ENCODE results near the gene ANKRD44.

Gene ANKRD44

GRCh38 chr2:197339496-197340220, 29.1 kb upstream of the ANKRD44 start:
- ChIA-PET CTCF (no interaction called here), POLR2A (no interaction called here)
- TF ChIP-seq CTCF (IDR thresholded peaks at IDR 0.05; ENCODE audit: control extremely low read depth, extremely low read depth, low read depth, missing control alignments) = no peak
- no peak for DNase-seq (ENCODE audit: extremely low spot score)

- ChIA-PET CTCF (no interaction called here), POLR2A (no interaction called here)
- DNase-seq (ENCODE audit: extremely low spot score) = no peak
- no peak for TF ChIP-seq CTCF (IDR thresholded peaks at IDR 0.05; ENCODE audit: control extremely low read depth, extremely low read depth, low read depth, missing control alignments)
Measured at GRCh38 chr2:197339016-197339415, 28.4 kb upstream of the ANKRD44 start.

- TF ChIP-seq CTCF (IDR thresholded peaks at IDR 0.05; ENCODE audit: control extremely low read depth, extremely low read depth, low read depth, missing control alignments) = no peak
- ChIA-PET CTCF (interaction anchor here (3.6 kb wide), 1 partner anchor 13 kb away, joined by 11 read pairs; no protein-coding TSS in a partner anchor), POLR2A (interaction anchor here (0.7 kb wide), 1 partner anchor 248 kb away, joined by 3 read pairs; no protein-coding TSS in a partner anchor)
- DNase-seq (ENCODE audit: extremely low spot score) = no peak
Measured at GRCh38 chr2:197332641-197333040, 22.1 kb upstream of the ANKRD44 start.

GRCh38 chr2:197328461-197328860, 17.9 kb upstream of the ANKRD44 start:
- DNase-seq (ENCODE audit: extremely low spot score) = no peak
- ChIA-PET POLR2A (no interaction called here), CTCF (interaction anchor here (0.7 to 2.1 kb wide), 8 partner anchors 17 to 317 kb away, joined by 3 to 7 read pairs (median 4); no protein-coding TSS in a partner anchor)
- TF ChIP-seq CTCF (IDR thresholded peaks at IDR 0.05; ENCODE audit: control extremely low read depth, extremely low read depth, low read depth, missing control alignments) = no peak

- no peak for DNase-seq (ENCODE audit: extremely low spot score)
- TF ChIP-seq CTCF (IDR thresholded peaks at IDR 0.05; ENCODE audit: control extremely low read depth, extremely low read depth, low read depth, missing control alignments) = no peak
- ChIA-PET POLR2A (interaction anchor here (0.6 kb wide), 1 partner anchor 109 kb away, joined by 4 read pairs; no protein-coding TSS in a partner anchor), CTCF (interaction anchor here (0.7 to 2.1 kb wide), 12 partner anchors 9 to 316 kb away, joined by 3 to 7 read pairs (median 3); no protein-coding TSS in a partner anchor)
Measured at GRCh38 chr2:197327472-197328098, 17.0 kb upstream of the ANKRD44 start.

- ChIA-PET CTCF (interaction anchor here (0.9 to 1.8 kb wide), 6 partner anchors 8 to 136 kb away, joined by 3 to 7 read pairs (median 3); no protein-coding TSS in a partner anchor), POLR2A (no interaction called here)
- DNase-seq (ENCODE audit: extremely low spot score) = no peak
- TF ChIP-seq CTCF (IDR thresholded peaks at IDR 0.05; ENCODE audit: control extremely low read depth, extremely low read depth, low read depth, missing control alignments) = no peak
Measured at GRCh38 chr2:197327073-197327471, 16.5 kb upstream of the ANKRD44 start.
